Heart left ventricle (tissue), 16 donors: ENCODE data around the gene NKX1-2. TPM values are rescaled to one million over a fixed set of nuclear protein-coding genes. Genes with fewer than 3 reads are reported as not detected.

Experiments
- ATAC-seq, 4 donors: fragments of 200-7000 bp; cut with Tn5 transposase; one replicate each; pipeline ENCODE4 v1.9.1; 2020 to 2022; ENCODE audit warnings: moderate library complexity in 4 of 4, mild to moderate bottlenecking in 3 of 4, moderate number of reproducible peaks in 1 of 4
- DNase-seq, 5 donors: peaks; one replicate each; pipeline ENCODE4 v3.0.0-alpha.2; 2020
- H3K27ac ChIP-seq, 12 donors: fragments of 200-600 bp; sonication (generic) in 4 of 12; one replicate each; pipeline versions ENCODE4 v1.5.0 to v1.8.0; 2016 to 2022; ENCODE audit warnings: mild to moderate bottlenecking in 2 of 12
- H3K27me3 ChIP-seq, 9 donors: fragments of 200-600 bp; sonication (generic) in 2 of 9; one replicate each; pipeline versions ENCODE4 v1.5.1 to v1.8.0; 2016 to 2022; ENCODE audit warnings: mild to moderate bottlenecking in 3 of 9
- H3K36me3 ChIP-seq, 9 donors: fragments of 200-600 bp; sonication (generic) in 2 of 9; one replicate each; pipeline versions ENCODE4 v1.5.0 to v1.8.0; 2018 to 2022; ENCODE audit warnings: mild to moderate bottlenecking in 2 of 9
- H3K4me1 ChIP-seq, 12 donors: fragments of 200-600 bp; sonication (generic) in 4 of 12; one replicate each; pipeline versions ENCODE4 v1.5.0 to v1.8.0; 2016 to 2022; ENCODE audit warnings: mild to moderate bottlenecking in 3 of 12
- H3K4me3 ChIP-seq, 12 donors: fragments of 200-600 bp; sonication (generic) in 4 of 12; one replicate each; pipeline versions ENCODE4 v1.5.0 to v1.8.0; 2017 to 2022; ENCODE audit warnings: mild to moderate bottlenecking in 9 of 12, moderate library complexity in 4 of 12
- H3K9me3 ChIP-seq, 12 donors: fragments of 200-600 bp; sonication (generic) in 4 of 12; one replicate each; pipeline versions ENCODE4 v1.5.0 to v1.8.0; 2016 to 2022; ENCODE audit warnings: mild to moderate bottlenecking in 1 of 12
- CTCF ChIP-seq, 12 donors: fragments of 200-600 bp; sonication (generic) in 4 of 12; IDR thresholded peaks; one replicate each; pipeline versions ENCODE4 v1.5.0 to v1.8.0; 2018 to 2022; ENCODE audit warnings: antibody characterized with exemption in 12 of 12, mild to moderate bottlenecking in 5 of 12
- POLR2A ChIP-seq, 2 donors: fragments of 450-650 bp; IDR thresholded peaks; one replicate each; pipeline ENCODE4 v1.6.1; 2017; ENCODE audit warnings: antibody characterized with exemption in 2 of 2, mild to moderate bottlenecking in 2 of 2, moderate library complexity in 2 of 2
- WGBS, 4 donors: extraction: QIAGEN DNeasy Blood & Tissue Kit in 2 of 4; methylation state at CpG; one replicate each; pipeline versions ENCODE4 v1.1.5 to v1.1.7; 2013 to 2018; 5-methylcytosine and 5-hydroxymethylcytosine counted together
- intact Hi-C, 10 donors: fragments of 100-400 bp; cut with DNase I; formaldehyde crosslinking; loops; one replicate each; pipeline versions ENCODE4 v1.11.1 to v1.14.2; 2022
- polyA plus RNA-seq, 2 donors: library from polyadenylated mRNA; stranded (reverse); fragments of 200-250 nt; gene quantifications; one replicate each; pipeline ENCODE4 v1.2.3, GENCODE V29; 2013
- total RNA-seq, 9 donors: library from RNA; depleted of rRNA in 2 of 9; stranded (reverse); fragments of >200 nt in 2 of 9; fragmentation: NEBNext Ultra II Directional in 3 of 9; extraction: Animal tissue kit (Norgen Biotek cat#: 25700) in 3 of 9; gene quantifications; one replicate each; pipeline versions ENCODE4 v1.1.0 to v1.2.4, GENCODE V29; 2016 to 2023
- donor health status: ischemic (EF 13 %, LVEDD 7.1; RV severe dilation, severe dysfunction).
- donor health status: healthy with polysubstance abuse.
- donor health status: DM: no; HTN: yes; CAD: no.
- donor health status: DM: no; HTN: no; CAD: no.
- donor health status: ischemic (EF 25% LVEDD 6.9; RV normal size, moderate dysfunction).
- donor health status: ischemic (EF 25% LVEDD 5.7; RV mildly dilated, moderate dysfunction).
- donor health status: healthy.
- donor health status: DM: yes; HTN: yes; CAD: no.
- donor health status: ischemic (EF 35%, LVEDD 5.7; RV mildly dilated, moderate dysfunction).
- donor health status: nonischemic (EF 11% LVEDD 7.7; RV severe dilation, severe dysfunction).
- donor health status: DM: yes; HTN: yes; CAD: no.
- donor health status: PGD.
- donor health status: ischemic (EF 29% LVEDD 5.4; RV normal size, mild dysfunction).
- donor health status: nonischemic (EF 23%, LVEDD 6.1; RV moderate dilation, normal function).

The NKX1-2 gene
- total and polyA plus RNA-seq, 11 donors, result not detected

- intact Hi-C loops, result no loop called here
- Histone ChIP-seq H3K9me3 (no peaks in the 10 kb centered on the region), H3K4me1 (peaks cover 0 to 32% (median 12%) of the 10 kb centered on the region in 12 donors), H3K27ac (peak overlapping the region in 1 of 12 donors; percentile 51), H3K4me3 (no peak overlapping the region), H3K27me3 (no peaks in the 10 kb centered on the region), H3K36me3 (no peaks in the 10 kb centered on the region)
- 61 to 67% (median 66%) methylated on average over 9 of the region's 9 CpGs for WGBS, 4 donors
- TF ChIP-seq CTCF (IDR thresholded peaks at IDR 0.05) (no peak), POLR2A (IDR thresholded peaks at IDR 0.05) (no peak)
- DNase-seq (no peak), ATAC-seq (no peak)
Observed at GRCh38 chr10:124465777-124466488, 16.1 kb upstream of the NKX1-2 start.

- ATAC-seq (no peak), DNase-seq (no peak)
- TF ChIP-seq CTCF (IDR thresholded peaks at IDR 0.05), result no peak
- TF ChIP-seq POLR2A (IDR thresholded peaks at IDR 0.05), result no peak
- no peak overlapping the region for H3K4me3 ChIP-seq
- H3K36me3 ChIP-seq, result no peaks in the 10 kb centered on the region
- WGBS, 4 donors, result 74 to 78% (median 76%) methylated on average over 17 of the region's 17 CpGs
- intact Hi-C loops, result no loop called here
- H3K4me1 ChIP-seq, result peaks cover 0 to 32% (median 12%) of the 10 kb centered on the region in 12 donors
- H3K27me3 ChIP-seq, result no peaks in the 10 kb centered on the region
- H3K27ac ChIP-seq, result peak overlapping the region in 1 of 12 donors; percentile 51
- H3K9me3 ChIP-seq, result no peaks in the 10 kb centered on the region
Observed at GRCh38 chr10:124465003-124465776, 15.4 kb upstream of the NKX1-2 start.

DNA sequence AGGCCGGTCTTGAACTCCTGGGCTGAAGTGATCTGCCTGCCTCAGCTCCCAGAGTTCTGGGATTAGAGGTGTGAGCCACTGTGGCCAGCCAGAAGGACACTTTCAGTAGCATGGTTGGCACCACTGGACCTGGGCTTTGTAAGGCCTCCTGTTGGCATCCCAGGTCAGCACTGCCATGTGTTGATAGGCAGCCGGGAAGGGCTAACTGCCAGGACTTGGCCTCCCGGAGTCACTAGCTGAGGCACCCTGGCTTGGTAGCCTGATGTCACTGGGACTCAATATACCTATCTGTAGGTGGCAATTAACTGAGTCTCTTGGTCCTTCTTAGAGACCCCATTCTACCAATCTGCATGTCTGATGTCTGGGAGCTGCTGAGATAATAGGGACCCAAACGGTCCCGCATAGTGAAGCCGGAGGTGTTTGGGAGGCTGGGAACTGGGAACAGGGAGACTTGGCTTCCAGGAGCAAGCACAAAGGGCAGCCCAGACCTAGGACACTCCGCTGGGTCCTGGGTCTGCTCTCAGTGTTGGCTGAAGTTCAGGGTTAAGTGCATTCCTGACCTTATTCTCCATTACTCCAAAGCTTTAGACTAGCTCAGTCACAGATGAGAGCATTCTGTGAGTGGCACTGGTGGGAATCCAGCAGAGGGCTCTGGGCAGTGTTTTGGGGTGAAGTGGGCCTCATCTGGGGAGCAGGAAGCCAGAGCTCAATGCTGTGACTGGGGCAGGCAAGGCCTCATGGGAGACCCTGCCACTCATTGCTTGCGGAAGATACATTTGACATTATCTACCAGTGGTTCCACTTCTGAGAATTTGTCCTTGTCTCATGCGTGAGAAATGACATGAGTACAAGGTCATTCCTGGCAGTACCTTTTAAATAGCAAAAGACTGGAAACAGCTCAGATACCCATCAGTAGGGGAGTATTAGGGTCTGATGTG, 14.5 kb upstream of the NKX1-2 start:
- no peaks in the 10 kb centered on the region for H3K36me3 ChIP-seq
- intact Hi-C loops, result no loop called here
- H3K4me1 ChIP-seq, result peaks cover 0 to 32% (median 12%) of the 10 kb centered on the region in 12 donors
- no peak for TF ChIP-seq POLR2A (IDR thresholded peaks at IDR 0.05)
- TF ChIP-seq CTCF (IDR thresholded peaks at IDR 0.05), result no peak
- H3K27ac ChIP-seq, result peak overlapping the region in 3 of 12 donors; percentile 2 to 51 (median 18)
- WGBS, 4 donors, result 52 to 76% (median 69%) methylated on average over 3 to 9 of the region's 9 CpGs
- no peaks in the 10 kb centered on the region for H3K27me3 ChIP-seq
- DNase-seq, result no peak
- no peak for ATAC-seq
- H3K4me3 ChIP-seq, result no peak overlapping the region
- H3K9me3 ChIP-seq, result no peaks in the 10 kb centered on the region
